Subcutaneous adipose tissue (tissue), 4 donors: Measurements from ENCODE around the gene PCDHGC4. TPM values are rescaled to one million over a fixed set of nuclear protein-coding genes. Genes with fewer than 3 reads are reported as not detected.

Experiments used
- total RNA-seq, 4 donors: library from RNA; depleted of rRNA; stranded (reverse); fragments of >200 nt; gene quantifications; one replicate each; pipeline ENCODE4 v1.1.0, GENCODE V29; 2016
- TF ChIP-seq, protein P1 (sequence below): fragments of 450-650 bp; IDR thresholded peaks from one replicate; pipeline ENCODE4 v1.5.1; 2016; ENCODE audit warnings: low read depth, mild to moderate bottlenecking, control low read depth, antibody characterized with exemption, moderate library complexity

PCDHGC4 gene
- total RNA-seq, 4 donors from 2014 or later = 1.0 to 10.9 (median 1.9) TPM

DNA sequence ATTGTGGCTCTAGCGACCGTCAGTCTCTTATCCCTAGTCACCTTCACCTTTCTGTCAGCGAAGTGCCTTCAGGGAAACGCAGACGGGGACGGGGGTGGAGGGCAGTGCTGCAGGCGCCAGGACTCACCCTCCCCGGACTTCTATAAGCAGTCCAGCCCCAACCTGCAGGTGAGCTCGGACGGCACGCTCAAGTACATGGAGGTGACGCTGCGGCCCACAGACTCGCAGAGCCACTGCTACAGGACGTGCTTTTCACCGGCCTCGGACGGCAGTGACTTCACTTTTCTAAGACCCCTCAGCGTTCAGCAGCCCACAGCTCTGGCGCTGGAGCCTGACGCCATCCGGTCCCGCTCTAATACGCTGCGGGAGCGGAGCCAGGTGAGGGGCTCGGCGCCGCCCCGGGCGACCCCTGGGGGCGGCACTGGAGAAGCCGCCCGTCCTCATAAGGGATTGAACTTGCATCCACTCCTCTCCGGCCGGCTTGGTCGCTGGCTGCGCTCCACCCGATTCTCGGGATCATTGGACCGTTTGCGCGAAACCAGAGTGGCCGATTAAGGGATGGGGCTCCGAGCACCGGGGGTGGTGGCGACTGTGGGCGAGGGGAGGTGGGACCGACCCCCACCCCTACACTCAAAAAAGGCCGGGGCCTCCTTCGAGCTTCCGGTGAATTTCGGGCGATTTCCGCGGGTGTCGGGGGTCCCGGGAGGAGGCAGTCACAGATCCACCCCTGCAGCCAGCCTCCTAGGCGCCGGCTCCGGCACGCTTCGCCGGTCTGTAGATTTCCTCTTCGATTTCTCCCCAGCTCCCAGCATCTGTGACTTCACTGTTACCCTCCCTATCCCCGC, 6.7 kb downstream of the PCDHGC4 start:
- TF ChIP-seq, protein P1, sequence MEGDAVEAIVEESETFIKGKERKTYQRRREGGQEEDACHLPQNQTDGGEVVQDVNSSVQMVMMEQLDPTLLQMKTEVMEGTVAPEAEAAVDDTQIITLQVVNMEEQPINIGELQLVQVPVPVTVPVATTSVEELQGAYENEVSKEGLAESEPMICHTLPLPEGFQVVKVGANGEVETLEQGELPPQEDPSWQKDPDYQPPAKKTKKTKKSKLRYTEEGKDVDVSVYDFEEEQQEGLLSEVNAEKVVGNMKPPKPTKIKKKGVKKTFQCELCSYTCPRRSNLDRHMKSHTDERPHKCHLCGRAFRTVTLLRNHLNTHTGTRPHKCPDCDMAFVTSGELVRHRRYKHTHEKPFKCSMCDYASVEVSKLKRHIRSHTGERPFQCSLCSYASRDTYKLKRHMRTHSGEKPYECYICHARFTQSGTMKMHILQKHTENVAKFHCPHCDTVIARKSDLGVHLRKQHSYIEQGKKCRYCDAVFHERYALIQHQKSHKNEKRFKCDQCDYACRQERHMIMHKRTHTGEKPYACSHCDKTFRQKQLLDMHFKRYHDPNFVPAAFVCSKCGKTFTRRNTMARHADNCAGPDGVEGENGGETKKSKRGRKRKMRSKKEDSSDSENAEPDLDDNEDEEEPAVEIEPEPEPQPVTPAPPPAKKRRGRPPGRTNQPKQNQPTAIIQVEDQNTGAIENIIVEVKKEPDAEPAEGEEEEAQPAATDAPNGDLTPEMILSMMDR = no peak

DNA sequence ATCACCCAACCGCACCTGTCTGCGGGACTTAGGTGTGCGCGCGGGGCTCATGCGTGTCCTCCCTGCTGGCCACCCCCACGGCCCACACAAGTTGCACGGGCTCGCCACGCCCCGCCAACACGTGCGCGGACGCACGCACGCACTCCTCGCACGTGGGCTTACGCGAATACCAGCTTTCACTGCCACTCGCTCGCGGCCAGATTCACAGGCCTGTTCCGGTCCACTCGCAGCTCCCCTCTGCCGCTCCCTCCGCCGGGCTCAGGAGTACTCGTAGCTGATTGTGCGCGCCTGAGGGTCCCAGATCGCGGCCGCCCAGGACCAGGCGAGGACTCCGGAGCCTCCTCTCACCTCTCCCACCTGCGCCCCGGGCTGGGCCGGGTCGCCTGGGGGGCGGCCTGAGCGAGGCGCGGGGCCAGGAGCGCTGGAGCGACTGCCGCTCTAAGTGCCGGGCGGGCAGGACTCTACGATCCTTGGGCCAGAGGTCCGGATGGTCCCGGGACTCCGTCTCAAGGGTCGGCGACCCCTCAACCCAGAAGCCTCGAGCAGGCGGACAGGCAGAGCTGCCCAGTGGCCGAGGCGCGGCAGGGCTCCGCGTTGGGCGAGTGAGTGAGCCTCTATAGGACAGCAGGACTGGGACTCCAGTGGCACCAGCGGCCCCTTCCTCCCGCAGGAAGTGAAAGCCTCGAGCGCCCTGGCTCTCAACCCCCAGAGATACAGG, 7.5 kb downstream of the PCDHGC4 start:
- TF ChIP-seq, protein P1 = no peak

DNA sequence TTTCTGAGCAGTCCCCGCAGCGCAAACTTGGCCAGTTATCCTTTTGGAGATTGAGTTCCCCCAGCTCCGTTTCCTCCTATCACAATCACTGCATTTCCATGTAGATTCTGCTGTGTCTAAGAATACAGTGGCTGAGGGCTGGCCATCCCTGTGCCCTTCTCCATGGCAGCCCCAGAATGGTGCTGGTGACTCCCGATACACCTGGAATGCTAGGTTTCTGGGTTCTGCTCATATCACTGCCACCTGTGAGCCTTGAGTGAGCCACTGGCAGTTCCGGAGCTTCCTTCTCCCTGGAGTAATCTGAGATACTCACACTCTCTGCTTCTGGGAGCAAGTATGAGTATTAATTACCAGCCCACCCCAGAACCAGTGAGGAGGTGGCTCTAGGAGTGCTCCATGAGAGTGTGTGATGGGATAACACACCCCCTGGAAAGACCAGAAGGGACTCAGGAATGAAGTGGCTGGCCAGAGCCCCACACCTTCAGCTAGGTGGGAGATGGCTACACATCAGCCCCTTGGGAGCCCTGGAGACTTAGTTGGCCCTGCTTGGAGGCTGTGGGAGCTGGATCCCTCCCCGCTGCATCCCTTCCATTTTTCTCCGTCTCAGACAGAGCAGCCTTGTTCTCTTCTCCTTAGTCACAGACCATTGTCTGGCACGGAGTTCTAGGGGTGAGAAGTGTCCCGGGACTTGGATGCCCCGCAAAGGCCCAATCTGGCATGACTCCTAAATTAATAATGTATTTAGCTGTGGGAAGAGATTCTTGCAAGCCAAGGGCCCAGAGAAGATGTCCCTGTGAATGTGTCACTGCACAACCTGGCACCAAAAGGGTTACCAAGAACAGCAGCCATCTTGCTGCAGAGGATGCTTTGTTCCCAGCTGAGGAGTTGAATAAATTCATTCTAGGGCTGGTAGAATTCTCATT, 8.9 kb downstream of the PCDHGC4 start:
- TF ChIP-seq, protein P1 = no peak

DNA sequence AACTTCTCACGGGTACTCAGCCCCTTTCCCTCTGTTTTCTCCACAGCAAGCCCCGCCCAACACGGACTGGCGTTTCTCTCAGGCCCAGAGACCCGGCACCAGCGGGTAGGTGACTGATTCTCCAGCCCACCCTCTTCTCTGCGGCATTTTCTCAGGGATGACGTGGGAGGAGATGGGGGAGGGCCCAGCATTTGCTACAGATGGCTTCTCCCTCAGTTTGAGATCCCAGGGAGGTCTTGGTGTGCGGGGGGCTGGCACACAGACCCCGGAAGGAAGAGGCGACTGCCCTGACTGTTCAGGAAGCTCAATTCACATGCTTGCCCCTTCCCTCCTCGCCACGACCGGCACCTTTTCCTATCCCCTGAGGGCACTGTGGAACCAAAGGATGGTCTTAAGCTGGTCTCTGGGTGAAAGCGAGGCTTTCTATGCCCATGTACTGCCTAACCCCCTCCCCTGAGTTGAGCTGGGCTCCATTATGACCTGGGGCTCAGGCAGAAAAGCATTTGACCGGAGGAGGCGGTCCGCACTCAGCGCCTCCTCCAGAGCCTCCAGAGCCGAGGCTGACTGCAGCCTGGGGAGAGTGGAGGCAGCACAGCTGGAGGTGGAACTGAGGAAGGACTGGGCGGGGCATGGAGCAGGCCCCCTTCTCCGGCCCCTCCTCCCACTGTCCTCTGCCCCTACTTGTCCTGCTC, 10.1 kb downstream of the PCDHGC4 start:
- TF ChIP-seq, protein P1 = no peak

DNA sequence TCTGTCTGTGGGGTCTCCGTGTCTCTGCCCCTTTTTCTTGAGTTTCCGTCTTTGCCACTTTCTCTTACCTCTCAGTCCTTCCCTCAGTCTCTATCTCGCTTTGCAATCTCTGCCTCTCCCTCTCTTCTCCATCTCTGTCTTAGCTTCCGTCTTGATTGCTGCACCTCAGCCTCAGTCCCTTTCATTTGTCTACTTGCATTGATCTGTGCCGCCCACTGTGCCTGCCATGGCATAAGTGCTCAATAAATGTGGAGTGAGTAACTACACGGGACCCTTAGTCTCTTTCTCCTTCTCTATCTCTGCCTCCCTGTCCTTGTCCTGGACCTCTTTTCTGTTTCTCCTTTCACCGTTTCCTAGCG, 10.6 kb downstream of the PCDHGC4 start:
- TF ChIP-seq, protein P1 = no peak

DNA sequence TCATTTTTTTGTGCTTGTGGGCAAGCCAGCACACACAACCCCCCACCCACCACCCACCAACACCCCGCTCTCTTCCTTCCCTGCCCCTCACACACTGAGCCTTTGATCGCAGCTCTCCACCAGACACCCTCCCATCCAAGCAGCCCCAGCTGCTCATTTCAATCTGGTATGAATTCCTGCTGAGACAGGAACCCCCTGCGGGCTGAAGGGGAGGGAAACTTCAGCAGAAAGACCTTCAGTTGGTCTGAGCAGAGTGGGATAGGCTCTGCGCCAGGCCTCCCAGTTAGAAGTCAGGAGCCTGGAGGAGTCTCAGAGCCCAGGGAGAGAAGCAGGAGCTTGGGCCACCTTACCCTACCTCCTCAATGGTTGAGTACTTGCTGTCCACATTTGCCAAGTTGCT, 11.2 kb downstream of the PCDHGC4 start:
- TF ChIP-seq, protein P1 = no peak
